ENCODE data around the gene TMEM44.

The TMEM44 gene

GRCh38 chr3:194575484-194576210, 57.6 kb downstream of the TMEM44 start:
- Histone ChIP-seq H3K4me3 (ENCODE audit: insufficient read depth, low read length, poor library complexity, severe bottlenecking) (no peak overlapping the region), H3K36me3 (ENCODE audit: low read length) (no peaks in the 10 kb centered on the region), H3K4me2 (ENCODE audit: low read depth, low read length, poor library complexity, severe bottlenecking) (no peak overlapping the region), H3K9me3 (ENCODE audit: insufficient read depth, low read length) (no peaks in the 10 kb centered on the region), H3K9ac (ENCODE audit: low read length) (no peak overlapping the region), H3K27ac (ENCODE audit: low read depth, low read length) (no peak overlapping the region), H2AFZ (ENCODE audit: low read depth, low read length, severe bottlenecking) (no peak overlapping the region), H3K79me2 (ENCODE audit: insufficient read depth, low read length) (no peaks in the 10 kb centered on the region), H3K27me3 (ENCODE audit: low read length) (no peaks in the 10 kb centered on the region), H3K9me2 (replicated peaks; ENCODE audit: insufficient read depth, low read length) (no peaks in the 10 kb centered on the region), H3F3A (ENCODE audit: insufficient read depth) (no peaks in the 10 kb centered on the region), H4K20me1 (ENCODE audit: low read depth, low read length) (no peaks in the 10 kb centered on the region)
- TF ChIP-seq CTCF (IDR thresholded peaks at IDR 0.05; ENCODE audit: insufficient read depth, low read length, poor library complexity, severe bottlenecking) (no peak), EZH2phosphoT487 (conservative IDR thresholded peaks at IDR 0.05; ENCODE audit: low read length) (no peak)

DNA sequence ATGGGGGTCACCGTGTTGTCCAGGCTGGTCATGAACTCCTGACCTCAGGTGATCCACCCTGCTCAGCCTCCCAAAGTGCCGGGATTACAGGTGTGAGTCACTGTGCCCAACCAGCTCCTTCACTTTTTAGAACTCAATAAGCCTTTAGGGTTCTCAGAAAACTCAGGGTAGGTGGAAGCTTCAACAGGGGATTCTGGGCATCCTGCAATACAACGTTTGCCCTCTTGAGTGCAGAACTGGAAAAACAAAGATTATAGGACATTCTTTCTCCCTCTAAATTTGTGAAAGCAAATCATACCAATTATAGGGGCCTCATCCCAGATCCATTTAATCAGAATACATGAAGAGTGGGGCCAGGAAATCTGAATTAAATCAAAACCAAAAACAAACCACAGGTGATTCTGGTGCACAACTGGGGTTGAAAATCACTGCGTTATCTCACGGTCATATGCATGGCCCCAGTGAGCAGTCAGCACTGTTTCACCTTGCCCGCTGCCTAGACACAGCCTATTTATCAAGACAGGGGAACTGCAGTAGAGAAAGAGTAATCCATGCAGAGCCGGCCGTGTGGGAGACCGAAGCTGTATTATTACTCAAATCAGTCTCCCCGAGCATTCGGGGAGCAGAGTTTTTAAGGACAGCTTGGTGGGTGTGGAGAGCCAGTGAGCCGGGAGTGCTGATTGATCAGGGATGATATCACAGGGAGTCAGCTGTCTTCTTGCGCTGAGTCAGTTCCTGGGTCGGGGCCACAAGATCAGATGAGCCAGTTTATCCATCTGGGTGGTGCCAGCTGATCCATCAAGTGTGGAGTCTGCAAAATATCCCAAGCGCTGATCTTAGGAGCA, 58.4 kb downstream of the TMEM44 start:
- Histone ChIP-seq H3K36me3 (ENCODE audit: low read length) (no peaks in the 10 kb centered on the region), H3K9ac (ENCODE audit: low read length) (no peak overlapping the region), H3K27me3 (ENCODE audit: low read length) (no peaks in the 10 kb centered on the region), H3F3A (ENCODE audit: insufficient read depth) (no peaks in the 10 kb centered on the region), H4K20me1 (ENCODE audit: low read depth, low read length) (no peaks in the 10 kb centered on the region), H3K79me2 (ENCODE audit: insufficient read depth, low read length) (no peaks in the 10 kb centered on the region), H3K4me3 (ENCODE audit: insufficient read depth, low read length, poor library complexity, severe bottlenecking) (no peak overlapping the region), H3K27ac (ENCODE audit: low read depth, low read length) (no peak overlapping the region), H3K4me2 (ENCODE audit: low read depth, low read length, poor library complexity, severe bottlenecking) (no peak overlapping the region), H2AFZ (ENCODE audit: low read depth, low read length, severe bottlenecking) (no peak overlapping the region), H3K9me3 (ENCODE audit: insufficient read depth, low read length) (no peaks in the 10 kb centered on the region), H3K9me2 (replicated peaks; ENCODE audit: insufficient read depth, low read length) (no peaks in the 10 kb centered on the region)
- TF ChIP-seq CTCF (IDR thresholded peaks at IDR 0.05; ENCODE audit: insufficient read depth, low read length, poor library complexity, severe bottlenecking) (no peak), EZH2phosphoT487 (conservative IDR thresholded peaks at IDR 0.05; ENCODE audit: low read length) (no peak)

DNA sequence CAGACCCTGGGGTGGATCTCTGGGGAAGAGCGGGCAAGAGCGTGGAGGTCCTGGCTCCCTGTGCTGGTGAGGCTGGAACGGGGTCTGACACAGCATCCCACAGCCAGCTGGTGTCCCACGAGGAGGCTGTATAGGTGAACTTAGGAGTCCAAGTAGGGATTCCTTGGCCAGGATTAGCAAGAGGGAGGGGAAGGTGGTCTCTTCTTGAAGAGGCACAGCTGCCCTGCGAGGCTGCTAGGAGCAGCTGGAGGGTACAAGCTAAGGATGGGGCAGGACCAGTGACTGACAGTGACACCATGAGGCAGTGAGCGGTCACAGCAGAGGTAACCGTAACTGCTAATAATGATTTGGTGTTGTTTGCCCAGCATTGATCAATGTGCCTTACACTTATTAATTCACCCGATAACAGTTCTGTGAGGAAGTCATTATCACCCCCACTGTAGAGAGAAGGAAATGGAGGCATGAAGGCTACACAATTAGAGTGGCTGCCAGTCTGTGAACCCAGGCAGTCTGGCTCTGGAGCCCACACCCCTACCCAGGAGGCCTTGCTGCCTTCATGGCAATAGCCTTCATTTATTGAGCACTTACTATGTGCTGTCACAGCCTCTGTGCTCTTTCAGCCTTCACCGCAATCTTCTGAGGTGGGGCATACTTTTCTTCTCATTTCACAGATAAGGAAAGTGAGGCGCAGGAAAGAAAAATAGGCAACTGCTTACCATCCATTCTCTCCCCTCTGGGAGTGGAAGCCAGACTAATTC, 59.4 kb downstream of the TMEM44 start:
- no peak overlapping the region for H3K9ac ChIP-seq (ENCODE audit: low read length)

More for the DNA sequence above, 59.4 kb downstream of the TMEM44 start:
- Histone ChIP-seq H2AFZ (ENCODE audit: low read depth, low read length, severe bottlenecking) (no peak overlapping the region), H3K27me3 (ENCODE audit: low read length) (no peaks in the 10 kb centered on the region), H3K36me3 (ENCODE audit: low read length) (no peaks in the 10 kb centered on the region), H3K9me3 (ENCODE audit: insufficient read depth, low read length) (no peaks in the 10 kb centered on the region), H3K79me2 (ENCODE audit: insufficient read depth, low read length) (no peaks in the 10 kb centered on the region), H3K9me2 (replicated peaks; ENCODE audit: insufficient read depth, low read length) (no peaks in the 10 kb centered on the region), H3K27ac (ENCODE audit: low read depth, low read length) (no peak overlapping the region), H3F3A (ENCODE audit: insufficient read depth) (no peaks in the 10 kb centered on the region), H4K20me1 (ENCODE audit: low read depth, low read length) (no peaks in the 10 kb centered on the region), H3K4me2 (ENCODE audit: low read depth, low read length, poor library complexity, severe bottlenecking) (no peak overlapping the region), H3K4me3 (ENCODE audit: insufficient read depth, low read length, poor library complexity, severe bottlenecking) (no peak overlapping the region)
- TF ChIP-seq CTCF (IDR thresholded peaks at IDR 0.05; ENCODE audit: insufficient read depth, low read length, poor library complexity, severe bottlenecking) (peak; percentile 42), EZH2phosphoT487 (conservative IDR thresholded peaks at IDR 0.05; ENCODE audit: low read length) (no peak)
